Astrocyte of the hippocampus (primary cell): ENCODE measurements around the gene TCF12.

Source experiments
- DNase-seq: peaks from one replicate; pipeline ENCODE4 v3.0.0; 2011; ENCODE audit warnings: low read depth, low spot score

The TCF12 gene

GRCh38 chr15:56918046-56918938 lies at the start of gene TCF12:
TCF12 (plus strand) TSS chr15:56918644; CDS start chr15:56919914, 1,270 bp downstream.
- DNase-seq = peak; percentile 99

- DNase-seq = peak; percentile 17
These were observed 48.9 kb upstream of the TCF12 start for GRCh38 chr15:56869573-56869972.

DNA sequence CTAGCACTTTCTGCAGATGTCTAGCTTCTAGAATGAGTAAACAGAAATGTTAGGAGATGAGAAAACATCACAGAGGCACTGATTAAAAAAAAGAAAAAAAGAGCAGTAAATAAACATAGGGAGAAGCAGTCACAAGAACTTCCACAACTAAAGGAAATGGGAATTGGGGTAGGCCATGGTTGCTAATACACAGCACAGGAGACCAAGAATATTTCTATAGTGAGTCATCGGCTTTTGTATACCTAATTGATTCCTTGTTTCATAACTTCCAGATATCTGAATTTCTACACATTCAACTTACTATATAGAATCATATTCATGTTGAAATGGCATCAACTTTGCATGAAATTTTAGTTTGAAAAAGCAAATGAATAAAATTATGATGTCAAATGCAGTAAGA lies 47.3 kb upstream of the TCF12 start:
- peak; percentile 76 for DNase-seq

DNA sequence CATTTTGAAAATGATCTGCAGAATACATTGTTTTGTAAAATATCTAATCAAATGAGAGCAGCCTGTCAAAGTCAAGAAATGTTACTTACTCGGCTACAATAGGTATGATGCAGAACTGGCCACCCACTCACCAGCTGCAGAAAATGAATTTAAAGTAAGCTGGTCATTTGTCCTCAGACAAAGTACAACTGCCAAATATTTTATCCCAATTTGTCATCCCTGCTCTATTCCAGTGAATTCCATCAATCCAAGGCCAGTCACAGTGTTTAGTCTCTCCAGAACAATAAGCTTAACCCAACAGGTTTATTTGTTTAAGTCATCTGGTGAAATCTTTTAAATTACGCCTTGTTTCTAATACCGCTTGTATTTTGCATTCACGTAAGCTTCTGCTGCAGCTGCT lies 46.6 kb upstream of the TCF12 start:
- peak; percentile 38 for DNase-seq

GRCh38 chr15:56877255-56877970 lies 41.0 kb upstream of the TCF12 start:
- no peak for DNase-seq

- DNase-seq = no peak
These were observed 38.9 kb upstream of the TCF12 start for GRCh38 chr15:56879502-56879901.

DNA sequence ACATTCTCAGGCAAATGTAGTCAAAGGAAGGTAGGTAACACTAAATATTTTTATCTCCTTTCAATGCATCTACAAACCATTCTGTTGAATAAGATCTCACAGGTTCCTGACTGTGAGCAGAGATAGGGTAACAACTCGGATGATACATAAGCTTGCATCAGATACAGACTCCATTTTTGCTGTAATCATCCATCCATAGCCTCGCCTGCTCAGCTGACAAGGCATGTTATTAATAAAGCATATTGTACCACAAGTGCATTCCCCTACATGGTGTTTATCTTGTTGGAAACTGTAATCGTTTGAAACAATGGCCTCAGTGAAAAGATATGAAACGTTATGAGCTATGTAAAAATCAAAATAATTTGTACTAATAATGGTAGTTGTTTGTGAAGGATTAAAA lies 35.4 kb upstream of the TCF12 start:
- no peak for DNase-seq

- no peak for DNase-seq
These were observed 32.0 kb upstream of the TCF12 start for GRCh38 chr15:56886363-56886931.

DNA sequence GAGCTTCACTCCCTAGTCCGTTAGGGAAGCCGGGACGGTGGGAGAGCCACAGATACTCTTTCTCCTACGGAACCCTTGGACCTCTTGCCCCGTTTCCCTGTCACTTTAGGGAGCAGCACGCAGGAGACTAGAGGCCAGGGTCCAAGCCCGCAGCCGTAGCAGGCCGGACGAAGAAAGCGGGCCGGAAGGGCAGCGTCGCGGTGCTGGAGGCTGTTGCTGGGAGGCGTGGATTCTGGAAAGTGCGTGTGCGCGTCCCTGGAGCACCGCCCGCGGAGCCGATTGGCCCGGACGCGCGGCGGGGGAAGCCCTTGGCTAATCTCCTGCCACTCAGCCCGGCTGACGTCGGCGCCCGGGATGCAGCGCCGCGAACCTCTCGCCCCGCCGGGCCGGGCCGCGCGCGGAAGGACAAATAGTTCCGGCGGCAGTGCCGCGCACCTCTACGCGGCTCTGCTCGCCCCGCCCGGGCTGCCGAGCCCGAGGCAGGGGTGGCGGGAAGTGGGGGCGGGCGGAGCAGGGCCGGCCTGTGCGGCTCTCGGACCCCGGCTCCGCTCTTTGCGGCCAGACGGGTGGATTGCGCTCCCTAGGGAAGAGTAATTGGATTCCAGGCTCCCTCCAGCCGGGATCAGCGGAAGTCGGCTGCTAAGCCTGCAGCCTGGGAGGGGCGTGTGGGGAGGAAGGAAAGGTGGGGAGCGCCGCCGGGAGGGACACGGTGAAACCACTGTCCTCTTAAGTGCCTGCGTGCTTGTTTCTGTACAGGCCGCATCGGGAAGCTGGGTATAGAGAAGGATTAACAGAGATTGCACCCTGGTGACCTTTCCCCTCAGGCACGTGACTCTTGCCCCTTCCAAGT lies 31.3 kb upstream of the TCF12 start:
- DNase-seq = peak; percentile 99

DNA sequence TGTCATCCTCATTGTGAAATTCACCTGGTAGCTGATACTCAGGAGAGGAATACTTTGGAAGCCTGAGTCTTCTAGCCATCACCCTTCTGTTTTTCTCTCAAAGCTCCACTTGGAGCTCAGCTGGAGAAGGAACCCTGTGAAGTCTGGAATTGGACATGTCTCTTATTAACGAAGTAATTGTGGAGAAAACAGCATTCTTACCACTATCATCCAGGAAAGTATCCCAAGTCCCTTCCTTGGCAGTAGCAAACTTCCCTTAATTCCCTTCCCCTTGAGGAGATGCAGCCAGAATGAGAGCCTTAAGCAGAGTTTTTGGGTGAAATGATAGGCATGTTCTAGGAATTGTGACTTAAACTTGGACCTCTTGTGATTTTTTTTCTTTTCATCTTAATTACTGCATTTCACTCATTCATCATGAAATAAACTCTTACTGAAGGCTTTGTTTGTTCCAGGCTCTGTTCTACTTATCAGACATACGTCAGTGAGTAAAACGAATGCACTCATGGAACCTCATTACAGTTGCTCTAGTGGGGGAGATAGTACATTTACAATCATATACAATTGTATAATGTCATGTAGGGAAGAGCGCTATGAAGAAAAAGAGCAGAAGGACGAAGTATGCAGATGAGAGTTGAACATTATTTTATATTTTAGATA lies 30.5 kb upstream of the TCF12 start:
- DNase-seq = no peak

- no peak for DNase-seq
These were observed 28.4 kb upstream of the TCF12 start for GRCh38 chr15:56890038-56890437.

DNA sequence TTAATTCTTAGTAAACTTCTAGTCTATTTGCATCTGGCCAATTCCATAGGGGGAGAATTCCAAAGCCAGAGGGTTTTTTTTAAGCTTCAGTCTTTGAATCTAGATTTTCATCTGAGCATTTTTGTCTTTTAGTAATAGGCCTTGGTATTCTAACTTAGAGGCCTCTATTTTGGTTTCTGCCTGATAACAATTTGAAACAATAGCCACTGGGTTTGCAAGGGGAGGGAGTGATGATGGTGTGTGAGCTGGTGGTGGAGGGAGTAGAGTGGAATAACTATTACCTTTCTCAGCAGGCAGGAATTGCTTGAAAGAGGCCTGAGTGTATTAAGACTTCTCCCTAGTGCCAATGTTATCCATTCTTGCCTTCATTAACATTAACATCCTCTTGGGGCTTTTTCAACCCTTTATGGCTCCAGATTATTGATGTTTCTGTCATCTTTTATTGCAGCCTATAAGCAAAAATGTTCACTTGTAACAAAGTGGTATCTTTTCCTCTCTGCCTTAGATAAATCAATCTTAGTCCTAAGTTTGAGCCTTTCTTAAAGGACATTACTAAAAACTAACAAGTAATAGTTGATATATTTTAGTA lies 26.5 kb upstream of the TCF12 start:
- DNase-seq = no peak

- DNase-seq = no peak
These were observed 25.6 kb upstream of the TCF12 start for GRCh38 chr15:56892659-56893363.

DNA sequence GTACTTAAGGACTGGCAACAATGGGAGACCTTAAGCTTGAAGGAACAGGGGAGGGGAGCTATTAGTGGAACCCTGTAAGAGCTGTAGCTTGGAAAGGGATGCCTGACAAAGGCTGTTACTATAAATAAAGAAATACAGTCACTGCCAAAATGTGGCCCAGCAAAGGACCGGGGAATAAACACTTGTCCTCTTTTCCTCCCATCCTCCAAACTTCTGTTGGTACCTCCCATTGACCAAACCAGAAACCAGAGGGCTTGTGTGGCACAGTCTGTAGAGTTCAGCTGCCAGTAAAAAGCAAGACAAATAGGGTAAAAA lies 25.1 kb upstream of the TCF12 start:
- DNase-seq = no peak

DNA sequence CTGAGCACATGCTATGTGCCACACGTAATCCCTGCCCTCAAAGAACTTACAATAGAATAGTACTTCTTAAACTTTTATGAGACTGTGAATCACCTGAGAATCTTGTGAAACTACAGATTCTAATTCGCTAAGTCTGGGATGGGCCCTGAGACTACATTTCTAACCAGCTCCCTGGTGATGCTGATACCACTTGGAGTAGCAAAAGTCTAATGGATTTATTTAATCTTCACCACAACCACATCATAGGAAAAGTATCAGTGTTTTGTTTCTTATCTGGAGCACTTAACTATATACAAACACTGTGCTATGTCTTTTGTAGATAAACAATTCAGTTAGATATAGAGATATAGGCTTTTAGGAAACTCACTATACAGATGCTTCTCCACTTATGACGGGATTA lies 23.8 kb upstream of the TCF12 start:
- DNase-seq = no peak

DNA sequence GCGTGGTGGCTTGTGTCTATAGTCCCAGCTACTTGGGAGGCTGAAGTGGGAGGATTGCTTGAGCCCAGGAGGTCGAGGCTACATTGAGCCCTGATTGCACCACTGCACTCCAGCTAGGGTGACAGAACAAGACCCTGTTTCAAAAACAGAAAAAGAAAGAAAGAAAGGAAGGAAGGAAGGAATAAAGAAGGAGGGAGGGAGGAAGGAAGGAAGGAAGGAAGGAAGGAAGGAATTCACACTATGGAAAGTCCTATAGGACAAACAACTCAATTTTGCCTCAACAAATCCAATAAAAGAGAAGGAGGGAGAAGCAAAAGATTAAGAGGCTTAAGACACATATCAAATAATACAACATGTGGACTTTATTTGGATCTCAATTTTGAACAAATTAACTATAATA lies 16.5 kb upstream of the TCF12 start:
- DNase-seq = no peak

- no peak for DNase-seq
These were observed 11.7 kb upstream of the TCF12 start for GRCh38 chr15:56906766-56907165.

DNA sequence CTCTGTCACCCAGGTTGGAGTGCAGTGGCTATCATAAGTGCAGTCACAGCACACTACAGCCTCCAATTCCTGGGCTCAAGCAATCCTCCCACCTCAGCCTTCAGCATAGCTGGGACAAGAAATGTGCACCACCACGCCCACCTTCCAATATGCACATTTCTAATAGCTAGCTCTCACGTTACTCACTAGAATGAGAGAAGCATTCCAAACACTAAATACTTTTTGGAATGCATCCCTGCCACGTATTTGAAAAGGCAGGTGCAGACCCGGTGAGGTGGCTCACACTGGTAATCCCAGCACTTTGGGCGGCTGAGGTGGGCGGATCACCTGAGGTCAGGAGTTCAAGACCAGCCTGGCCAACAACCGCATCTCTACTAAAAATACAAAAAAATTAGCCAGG lies 7.6 kb upstream of the TCF12 start:
- no peak for DNase-seq

DNA sequence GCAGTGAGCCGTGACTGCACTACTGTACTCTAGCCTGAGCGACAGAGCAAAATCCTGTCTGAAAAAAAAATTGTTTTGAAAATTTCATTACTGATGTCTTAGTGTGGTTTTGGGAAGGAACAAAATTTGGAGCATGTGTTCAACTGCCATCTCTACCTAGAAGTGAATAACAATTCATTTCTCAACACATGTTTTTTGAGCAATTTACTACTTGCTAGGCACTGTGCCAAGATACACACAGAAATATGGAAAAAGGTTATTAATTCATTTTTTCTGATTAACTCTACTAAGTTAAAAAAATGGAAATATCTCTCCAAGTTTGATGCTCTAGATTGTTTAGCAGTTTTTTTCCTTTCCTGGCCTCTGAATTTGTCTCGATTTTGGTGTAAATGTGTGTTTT lies 5.2 kb upstream of the TCF12 start:
- DNase-seq = no peak

DNA sequence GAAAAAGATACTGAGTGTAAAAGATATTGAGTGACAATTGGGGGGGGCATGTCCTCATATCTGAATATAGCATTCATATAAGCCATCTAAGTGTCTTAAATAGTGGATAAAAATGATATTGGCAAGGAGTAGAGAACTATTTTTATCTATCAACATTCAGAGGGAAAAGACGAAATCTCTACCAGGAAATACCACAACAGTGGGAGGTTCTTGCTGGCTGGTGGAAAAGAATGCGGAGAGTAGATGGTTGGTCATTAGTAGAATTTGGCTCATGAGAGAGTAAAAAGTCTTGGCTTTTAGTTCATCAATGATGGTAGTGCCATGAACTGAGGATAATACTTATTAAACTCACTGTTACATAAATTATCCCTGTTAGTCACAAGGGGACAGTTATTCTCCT lies 4.8 kb upstream of the TCF12 start:
- DNase-seq = peak; percentile 39
